GM21825 (cell line): ENCODE measurements around the gene UNC5CL.

Experiments used
- ATAC-seq: cut with Tn5 transposase; IDR thresholded peaks from one replicate; pipeline ENCODE4 v1.9.1; 2021; ENCODE audit warnings: mild to moderate bottlenecking, moderate library complexity; ENCODE audit not compliant: unreplicated experiment

UNC5CL gene, protein sequence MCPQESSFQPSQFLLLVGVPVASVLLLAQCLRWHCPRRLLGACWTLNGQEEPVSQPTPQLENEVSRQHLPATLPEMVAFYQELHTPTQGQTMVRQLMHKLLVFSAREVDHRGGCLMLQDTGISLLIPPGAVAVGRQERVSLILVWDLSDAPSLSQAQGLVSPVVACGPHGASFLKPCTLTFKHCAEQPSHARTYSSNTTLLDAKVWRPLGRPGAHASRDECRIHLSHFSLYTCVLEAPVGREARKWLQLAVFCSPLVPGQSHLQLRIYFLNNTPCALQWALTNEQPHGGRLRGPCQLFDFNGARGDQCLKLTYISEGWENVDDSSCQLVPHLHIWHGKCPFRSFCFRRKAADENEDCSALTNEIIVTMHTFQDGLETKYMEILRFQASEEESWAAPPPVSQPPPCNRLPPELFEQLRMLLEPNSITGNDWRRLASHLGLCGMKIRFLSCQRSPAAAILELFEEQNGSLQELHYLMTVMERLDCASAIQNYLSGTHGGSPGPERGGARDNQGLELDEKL

DNA sequence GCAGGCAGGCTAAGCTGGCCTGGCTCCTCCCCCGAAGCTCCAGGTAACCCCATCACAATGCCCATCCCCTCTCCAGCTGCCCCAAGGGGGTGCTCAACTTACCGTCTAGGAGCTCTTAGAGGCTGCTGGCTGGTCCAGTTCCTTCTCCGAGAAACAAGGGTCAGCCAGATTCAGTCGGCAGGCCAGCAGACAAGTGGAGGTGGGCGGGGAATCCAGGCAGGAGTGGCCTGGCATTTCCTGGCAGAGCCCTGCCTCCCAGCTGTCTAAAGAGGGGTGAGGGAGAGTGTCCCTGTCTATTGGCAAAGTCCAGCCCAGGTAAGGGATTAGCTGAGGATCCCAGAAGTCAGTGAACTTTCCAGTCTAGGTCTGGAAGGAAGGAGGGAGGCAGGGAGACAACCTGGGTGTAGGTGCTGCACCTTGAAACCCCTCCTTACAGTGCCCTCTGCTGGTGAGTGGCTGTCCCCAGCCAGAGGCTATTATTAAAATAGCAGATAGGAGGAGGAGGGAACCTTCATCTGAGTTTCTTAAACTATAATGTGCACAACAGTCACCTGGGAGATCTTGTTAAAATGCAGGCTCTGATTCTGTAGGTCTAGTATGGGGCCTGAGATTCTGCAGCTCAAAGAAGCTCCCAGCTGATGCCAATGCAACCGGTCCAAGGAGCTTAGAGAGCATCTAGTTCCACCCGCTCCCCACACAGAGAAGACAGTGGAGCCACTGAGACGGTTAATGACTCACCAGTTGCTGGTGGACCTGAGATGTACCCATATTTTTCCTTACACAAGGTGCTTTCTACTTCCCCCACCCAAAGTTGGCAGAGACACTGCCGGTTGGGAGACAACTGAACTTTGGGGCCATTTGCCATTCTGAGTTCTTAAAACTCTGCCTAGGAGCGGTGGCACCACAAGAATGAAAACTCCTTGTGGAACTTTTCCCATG lies at the start of gene UNC5CL:
Gene UNC5CL (minus strand): TSS at position 162 of the 939 bp plus-strand sequence. CDS start 4,147 bp downstream, outside the sequence.
- no peak for ATAC-seq

DNA sequence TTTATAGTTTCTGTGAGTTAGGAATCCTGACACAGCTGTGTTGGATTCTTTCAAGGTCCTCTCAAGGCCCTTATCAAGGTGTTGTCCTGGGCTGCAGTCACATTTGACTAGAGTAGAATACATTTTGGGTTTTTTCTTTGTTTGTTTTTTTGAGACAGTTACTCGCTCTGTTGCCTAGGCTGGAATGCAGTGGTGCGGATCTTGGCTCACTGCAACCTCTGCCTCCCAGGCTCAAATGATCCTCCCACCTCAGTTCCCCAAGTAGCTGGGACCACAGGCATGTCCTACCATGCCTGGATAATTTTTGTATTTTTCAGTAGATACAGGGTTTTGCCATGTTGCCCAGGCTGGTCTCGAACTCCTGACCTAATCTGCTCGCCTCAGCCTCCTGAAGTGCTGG lies 49.4 kb upstream of the UNC5CL start:
- no peak for ATAC-seq

DNA sequence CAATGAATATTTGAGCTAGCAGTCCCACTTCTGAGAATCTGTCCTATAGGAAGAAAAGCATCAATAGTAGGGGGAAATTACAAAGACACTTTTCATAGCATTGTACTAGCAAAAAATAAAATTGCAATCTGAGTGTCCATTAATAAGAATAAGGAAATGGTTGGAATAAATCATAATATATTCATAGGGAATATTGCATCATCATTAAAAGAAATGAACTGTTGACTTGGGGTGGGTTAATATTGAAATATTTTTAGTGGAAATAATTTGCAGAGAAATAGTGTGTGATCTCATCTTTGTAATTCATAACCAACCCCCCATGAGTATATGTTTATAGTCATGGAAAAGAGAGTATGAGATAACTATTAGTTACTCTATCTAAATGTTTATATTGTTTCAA lies 46.2 kb upstream of the UNC5CL start:
- no peak for ATAC-seq

DNA sequence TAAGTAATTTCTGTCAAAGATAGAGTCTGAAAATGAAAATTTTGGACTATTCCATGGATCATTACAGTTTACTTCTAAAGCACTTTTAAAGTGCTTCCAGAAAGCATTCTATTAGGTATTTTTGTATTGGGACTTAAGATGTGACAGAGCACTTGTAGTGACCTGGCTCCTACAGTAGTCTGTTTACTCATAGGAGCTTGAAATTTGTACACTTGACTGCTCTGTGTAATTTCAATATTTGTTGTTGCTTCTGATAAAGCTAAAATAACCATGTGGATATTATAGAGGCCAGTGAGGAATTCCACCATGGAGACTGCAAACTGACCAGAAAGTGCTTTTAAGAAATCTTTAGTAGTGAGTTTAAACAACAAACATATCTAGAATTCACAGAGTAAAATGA lies 44.1 kb upstream of the UNC5CL start:
- ATAC-seq: no peak

DNA sequence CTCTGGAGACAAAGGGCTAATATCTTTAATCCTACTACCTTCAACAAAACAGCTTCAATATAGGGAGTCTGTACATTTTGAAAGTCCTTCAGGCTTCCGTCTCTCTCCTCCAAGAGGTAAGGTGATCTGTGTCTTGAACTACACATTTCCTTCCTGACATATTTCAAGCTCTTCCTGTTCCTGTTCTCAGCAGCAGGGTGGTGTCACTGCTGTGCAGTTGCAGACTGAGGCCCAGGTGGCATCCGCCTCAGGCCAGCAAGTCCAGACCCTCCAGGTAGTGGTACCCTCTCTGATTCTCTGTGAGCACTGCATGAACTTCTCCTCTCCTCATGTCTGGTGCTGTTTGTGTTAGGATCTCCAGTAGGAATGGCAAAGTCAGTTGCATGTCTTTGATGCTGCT lies 41.6 kb upstream of the UNC5CL start:
- ATAC-seq: no peak

DNA sequence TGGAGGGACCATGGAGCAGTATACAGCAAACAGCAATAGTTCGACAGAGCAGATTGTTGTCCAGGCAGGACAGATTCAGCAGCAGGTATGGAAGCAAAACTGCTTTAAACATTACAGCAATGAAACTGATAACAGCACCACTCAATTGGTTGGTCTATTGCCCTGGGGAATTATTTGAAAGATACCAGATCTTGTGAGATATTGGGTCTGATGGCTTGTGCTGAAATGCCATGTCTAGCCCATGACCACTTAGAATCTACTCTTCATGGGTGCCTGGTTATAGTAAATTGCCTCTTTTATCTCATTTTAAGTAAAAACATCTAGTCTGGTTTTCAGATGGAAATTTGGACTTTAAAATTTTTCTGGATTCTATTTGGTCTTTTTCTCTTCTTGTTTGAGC lies 40.1 kb upstream of the UNC5CL start:
- no peak for ATAC-seq

DNA sequence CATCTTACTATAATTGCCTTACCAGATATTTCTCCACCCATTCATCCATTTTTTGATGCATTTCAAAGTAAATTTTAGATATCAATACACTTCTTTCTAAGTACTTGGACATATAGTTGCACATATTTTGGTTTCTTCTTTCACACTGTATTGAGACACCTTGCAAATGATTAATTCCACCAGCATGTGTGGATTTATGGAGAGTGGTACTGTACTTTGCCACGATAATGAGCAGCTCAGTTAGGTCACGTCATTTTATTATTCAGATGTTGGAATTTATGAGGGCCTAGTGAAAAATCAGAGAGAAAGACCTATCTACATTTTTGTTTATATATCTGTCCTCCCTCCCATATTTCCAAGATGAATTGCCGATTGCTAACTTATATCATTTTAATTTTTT lies 39.1 kb upstream of the UNC5CL start:
- ATAC-seq: no peak

DNA sequence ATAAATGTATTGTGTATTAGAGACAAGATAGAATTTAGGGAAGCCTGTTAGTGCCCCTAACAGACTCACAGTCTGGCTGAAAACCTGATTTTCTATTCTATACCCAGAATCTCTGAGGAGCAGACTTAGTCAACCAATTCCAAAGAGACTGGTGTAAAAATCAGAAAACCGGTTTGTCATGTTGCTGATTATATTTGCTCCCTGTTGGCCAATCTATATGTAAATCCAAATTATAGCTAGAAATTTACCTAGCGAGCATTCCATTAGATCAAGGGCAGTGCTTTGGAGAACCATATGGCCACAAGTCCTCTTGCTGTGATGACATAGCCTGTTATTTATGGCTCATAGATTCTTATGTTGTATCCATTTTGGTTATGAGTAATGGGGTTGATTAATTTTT lies 38.5 kb upstream of the UNC5CL start:
- ATAC-seq: no peak

DNA sequence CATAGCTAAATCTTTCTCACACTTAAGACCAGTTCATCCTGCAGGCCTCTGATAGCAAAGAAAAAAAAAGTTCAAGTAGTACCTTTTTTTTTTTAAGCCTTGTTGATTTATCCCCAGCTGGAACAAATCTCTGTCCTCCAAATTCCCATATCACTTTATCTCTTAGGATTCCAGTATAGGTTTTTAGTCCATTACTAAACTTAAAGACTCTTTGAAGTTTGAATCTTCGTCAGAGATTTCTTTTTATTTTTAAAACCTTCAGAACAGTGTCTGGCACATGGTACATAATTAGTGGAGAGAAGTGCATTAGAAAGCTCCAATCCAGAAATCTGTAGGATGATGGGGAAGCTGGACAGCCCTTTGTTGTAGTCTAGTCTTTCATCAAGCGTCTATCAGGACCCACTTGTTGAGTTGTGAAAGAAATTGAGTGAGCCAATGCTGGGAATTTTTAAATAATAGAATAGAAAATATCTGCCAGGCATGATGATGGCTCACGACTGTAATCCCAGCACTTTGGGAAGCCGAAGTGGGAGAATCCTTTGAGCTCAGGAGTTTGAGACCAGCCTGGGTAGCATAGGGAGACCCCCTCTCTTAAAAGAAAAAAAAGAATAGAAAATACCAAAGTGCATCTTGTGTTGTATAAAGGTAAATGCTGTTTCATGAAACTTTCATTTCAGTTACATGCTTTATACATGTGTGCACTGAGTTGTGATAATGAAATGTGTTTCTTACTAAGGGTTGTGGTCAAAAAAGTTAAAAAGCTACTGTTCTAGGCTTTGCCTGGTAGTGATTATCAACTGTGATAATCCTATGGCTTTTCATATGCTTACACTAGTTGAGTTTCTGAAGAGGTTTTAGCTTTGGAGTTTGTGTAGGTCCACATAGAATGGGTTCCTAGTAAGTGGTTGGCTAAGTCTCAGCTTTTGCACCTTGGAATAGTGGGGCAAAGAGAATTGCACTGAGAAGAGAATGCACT lies 36.9 kb upstream of the UNC5CL start:
- ATAC-seq: no peak

DNA sequence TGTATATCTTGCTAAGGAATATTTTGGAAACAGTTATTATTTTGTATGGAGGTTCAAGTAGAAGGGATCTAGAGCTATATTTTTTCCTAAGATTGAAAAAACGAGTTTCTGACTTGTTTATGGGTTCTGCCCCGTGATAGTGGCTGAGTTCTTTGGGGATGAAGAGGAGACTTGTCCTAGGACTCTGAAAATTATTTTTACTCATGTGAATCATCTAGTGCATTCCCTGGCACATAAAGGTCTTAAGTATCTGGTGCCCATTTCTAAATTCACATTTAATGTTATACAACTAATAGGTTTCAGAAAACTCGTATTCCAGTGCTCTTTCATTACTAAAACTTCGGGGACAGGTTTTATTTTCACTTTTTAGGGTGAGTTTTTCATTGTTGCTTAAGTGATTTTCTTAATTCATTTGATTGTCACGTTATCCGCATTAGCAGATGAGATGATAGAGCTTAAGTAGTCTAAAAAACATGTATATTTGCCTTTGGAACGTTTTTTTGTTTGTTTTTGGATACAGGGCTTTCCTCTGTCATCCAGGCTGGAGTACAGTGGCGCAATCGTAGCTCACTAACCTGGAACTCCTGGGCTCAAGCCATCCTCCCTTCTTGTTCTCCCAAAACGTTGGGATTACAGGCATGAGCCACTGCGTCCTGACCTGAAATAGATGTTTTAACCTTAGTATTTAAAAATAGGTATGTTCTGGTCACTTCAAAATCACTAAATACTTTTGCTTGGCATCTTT lies 35.8 kb upstream of the UNC5CL start:
- no peak for ATAC-seq

DNA sequence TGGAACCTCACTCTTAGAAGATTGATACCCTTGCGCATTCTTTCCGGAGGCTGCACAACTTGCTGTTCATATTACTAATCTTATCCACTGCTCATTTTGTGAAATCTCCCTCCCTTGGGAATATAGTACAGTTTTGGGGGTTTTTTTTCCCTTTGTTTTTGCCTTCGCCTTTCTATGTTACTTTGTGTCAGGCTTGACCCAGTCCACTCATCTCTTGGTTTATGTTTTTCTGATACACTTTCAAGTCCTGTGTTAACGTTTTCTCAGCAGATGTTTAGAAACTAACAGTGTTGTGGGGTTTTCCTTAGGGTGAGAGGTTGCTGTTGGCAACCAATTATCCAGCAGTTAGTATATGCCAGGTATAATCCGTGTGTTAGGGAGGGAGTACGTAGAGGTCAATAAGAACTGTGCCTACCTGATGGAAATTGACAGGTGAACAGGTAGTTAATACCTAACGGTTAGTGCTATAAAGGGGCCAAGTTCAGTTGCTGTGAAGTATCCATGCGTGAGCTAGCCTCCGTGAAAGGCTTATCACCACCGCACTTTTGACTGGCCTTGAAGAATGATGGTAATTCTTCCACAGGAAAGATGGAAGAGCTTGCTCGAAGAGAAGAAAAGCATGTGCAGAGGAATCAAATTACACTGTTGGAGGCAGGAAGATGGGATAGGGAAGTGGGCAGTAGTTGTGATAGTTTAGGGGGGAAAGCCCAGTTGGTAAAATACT lies 35.1 kb upstream of the UNC5CL start:
- ATAC-seq: no peak

DNA sequence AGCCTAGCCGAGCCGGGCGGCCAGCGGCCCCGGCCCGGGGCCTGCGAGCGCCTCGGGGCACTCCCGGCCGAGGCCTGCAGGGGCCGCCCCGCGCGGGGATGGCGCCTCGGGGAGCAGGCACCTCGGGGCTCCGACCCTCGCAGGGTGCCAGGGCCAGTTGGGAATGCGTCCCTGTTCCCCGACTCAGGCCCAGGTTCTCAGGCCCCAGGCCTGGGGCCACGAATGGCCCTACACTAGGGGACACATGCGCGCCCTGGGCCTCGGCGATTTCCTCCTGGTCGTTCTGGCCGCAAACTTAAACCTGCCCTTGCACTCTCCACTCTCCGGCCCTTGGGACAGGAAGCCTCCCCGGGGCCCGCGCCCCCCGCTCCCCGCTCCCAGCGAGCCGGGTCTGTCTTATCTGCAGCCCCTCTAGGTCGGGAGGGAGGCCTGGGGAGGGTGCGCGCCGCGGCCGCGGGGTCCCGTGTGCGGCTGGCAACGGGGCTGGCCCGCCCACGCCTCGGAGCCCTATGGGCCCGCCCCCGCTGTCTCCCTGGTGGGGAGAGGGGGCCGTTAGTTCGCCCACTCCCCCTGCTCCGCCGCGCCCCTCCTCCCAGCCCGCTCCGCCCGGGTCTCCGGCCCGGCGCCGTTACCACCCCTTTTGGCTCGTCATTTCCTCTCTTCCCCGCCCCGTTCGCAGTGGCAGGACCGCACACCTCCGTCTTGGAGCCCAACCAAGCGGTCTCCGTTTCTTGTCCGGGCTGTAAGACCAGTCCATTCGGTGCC lies 34.4 kb upstream of the UNC5CL start:
- peak; percentile 28 for ATAC-seq

DNA sequence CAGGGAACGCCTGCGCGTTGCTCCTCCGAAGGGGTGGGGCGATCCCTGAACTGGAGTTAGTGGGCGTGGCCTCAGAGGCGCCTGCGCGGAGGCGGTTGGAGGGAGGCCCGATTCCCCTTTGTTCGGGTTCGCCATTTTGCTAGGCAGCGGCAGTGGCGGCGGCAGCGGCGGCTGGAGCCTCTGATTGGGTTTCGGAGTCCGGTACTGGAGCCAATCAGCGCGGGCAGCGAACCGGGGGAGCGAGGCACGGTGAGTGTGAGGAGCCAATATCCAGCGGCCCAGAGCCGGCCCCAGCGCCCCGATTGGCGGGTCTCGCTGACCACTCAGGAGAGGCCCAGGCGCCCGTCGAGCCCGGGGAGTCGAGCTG lies 33.8 kb upstream of the UNC5CL start, which contains the start of gene NFYA:
Gene NFYA (plus strand): TSS at position 139 of the 367 bp plus-strand sequence. CDS start 6,116 bp downstream, outside the sequence.
- ATAC-seq: peak; percentile 56

DNA sequence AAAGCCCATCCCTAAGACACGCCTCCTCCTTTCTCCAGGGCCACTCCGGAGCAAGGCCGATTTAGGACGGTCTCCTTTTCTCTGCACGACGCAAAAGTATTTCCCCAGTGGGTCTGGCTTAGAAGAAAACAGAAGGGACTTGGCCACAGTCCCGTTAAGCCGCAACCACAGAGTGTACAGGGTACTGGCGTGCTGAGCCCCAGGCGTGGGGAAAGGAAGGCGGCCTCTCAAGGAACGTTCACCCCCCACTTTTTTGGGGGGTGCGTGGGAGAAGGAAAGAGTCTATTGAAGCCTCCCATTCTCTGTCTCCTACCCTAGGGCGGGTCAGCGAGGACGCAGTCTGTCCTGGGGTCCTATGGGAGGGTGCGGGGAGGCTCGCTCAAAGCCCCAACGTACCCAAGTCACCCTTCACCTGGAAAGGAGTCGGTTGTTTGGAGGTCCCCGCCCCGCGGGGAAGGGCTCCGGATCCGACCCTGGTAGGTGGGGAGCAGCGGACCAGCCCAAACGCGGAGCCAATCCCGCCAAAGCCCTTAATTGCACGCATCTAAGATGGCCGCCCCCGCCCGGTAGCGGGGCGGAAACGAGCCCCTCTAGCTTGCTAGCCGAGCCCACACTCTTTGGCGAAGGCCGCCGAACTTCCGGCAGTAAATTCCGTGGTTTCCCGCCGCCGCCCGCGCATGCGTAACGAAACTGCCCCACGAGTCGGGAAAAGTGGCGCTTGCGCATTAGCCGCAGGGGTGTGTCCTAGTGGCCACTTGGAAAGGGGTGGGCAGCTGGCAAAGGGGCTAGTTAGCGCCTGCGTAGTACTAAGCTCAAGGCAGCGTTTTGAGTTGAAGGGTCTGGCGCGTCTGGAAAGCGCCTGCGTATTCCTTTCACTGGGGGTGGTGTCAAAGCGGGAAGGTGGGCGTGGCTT lies 33.2 kb upstream of the UNC5CL start, which contains the start of gene OARD1:
Gene OARD1 (minus strand): TSS at position 434 of the 913 bp plus-strand sequence. CDS start 722 bp downstream, outside the sequence.
- peak; percentile 70 for ATAC-seq

DNA sequence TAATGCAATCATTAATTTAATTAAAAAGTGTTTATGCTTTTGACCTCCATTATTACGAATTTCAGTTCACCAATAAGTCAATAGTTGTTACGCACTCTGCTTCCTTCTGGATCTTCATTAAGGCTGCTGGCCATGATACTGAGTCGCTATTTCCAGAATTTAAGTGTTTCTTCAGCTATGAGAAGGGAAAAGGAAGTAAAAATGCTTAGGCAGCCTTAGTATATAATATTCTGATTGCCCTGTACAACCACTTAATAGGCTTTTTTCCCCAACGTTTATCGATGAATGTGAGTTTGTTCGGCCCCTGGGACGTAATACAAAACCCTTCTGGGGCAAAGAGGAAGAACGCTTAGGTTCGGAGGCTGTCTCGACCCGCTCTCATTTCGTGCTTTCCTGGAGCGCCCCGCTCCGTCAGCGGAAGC lies 32.5 kb upstream of the UNC5CL start:
- ATAC-seq: no peak

DNA sequence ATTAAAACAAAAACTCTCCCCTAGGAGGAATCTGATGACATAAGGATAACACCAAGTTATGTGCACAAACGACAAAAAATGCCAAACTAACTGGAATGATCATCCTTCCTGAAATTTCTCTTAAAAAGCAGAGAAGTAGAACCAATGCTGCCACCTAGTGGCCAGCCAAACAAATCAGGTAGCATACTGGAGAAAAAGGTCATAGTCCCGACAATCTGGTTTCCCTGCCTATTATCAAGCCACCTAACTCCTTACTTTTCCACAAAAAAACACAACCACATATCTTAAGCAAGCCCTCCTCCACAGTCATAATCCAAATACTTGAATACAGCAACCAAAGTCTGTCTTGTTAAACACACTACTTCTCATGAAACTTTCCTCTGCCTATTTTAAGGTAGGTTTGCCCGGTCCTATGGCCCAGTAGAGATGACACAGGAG lies 27.9 kb upstream of the UNC5CL start:
- no peak for ATAC-seq

DNA sequence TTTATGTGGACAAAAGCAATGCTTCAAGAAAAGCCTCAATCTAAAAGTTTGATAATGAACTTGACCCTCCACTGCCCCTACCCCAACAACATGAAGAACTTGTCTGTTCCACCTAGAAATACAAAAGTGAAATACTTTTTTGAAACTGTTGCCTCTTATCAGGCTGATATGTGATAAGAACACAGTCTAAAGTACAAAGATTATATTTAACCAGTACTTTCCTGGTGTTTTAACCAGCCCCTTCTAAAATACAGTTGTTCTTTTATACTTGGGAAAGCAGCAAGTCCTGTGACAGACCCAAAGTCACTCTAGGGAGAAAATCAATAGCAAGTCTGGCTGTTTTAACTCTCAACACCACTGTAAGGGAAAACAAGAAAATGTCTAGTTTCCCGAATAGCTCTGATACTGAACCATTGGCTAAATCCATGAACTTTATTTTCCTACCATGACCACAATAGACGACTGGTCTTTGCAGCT lies 26.6 kb upstream of the UNC5CL start:
- no peak for ATAC-seq
